ENCODE results near the gene PCARE. TPM values are rescaled to one million over a fixed set of nuclear protein-coding genes. Genes with fewer than 3 reads are reported as not detected.

The PCARE gene
- total RNA-seq, 2 donors from 2014 or later, result not detected

GRCh38 chr2:29084554-29084953, 10.2 kb upstream of the PCARE start:
- H3K36me3 ChIP-seq, result no peaks in the 10 kb centered on the region
- H3K9ac ChIP-seq (ENCODE audit: low read depth in 2 of 2, low read length in 2 of 2), result no peak overlapping the region
- no peak for TF ChIP-seq CTCF (IDR thresholded peaks at IDR 0.05)
- H3K27me3 ChIP-seq, result no peaks in the 10 kb centered on the region
- no peak overlapping the region for H3K4me3 ChIP-seq
- no peak overlapping the region for H3K27ac ChIP-seq
- no peaks in the 10 kb centered on the region for H3K9me3 ChIP-seq
- H3K4me1 ChIP-seq, result no peaks in the 10 kb centered on the region
- no peak for DNase-seq
- intact Hi-C loops (cut with DNase I), result no loop called here

GRCh38 chr2:29082804-29083495, 8.6 kb upstream of the PCARE start:
- H3K36me3 ChIP-seq, result no peaks in the 10 kb centered on the region
- no peak overlapping the region for H3K27ac ChIP-seq
- H3K9me3 ChIP-seq, result no peaks in the 10 kb centered on the region
- intact Hi-C loops (cut with DNase I), result no loop called here
- no peak for TF ChIP-seq CTCF (IDR thresholded peaks at IDR 0.05)
- H3K27me3 ChIP-seq, result no peaks in the 10 kb centered on the region
- H3K4me3 ChIP-seq, result no peak overlapping the region
- no peak for DNase-seq
- H3K9ac ChIP-seq (ENCODE audit: low read depth in 2 of 2, low read length in 2 of 2), result no peak overlapping the region
- H3K4me1 ChIP-seq, result no peaks in the 10 kb centered on the region

- no peaks in the 10 kb centered on the region for H3K9me3 ChIP-seq
- H3K4me1 ChIP-seq, result no peaks in the 10 kb centered on the region
- H3K27ac ChIP-seq, result no peak overlapping the region
- no peak for TF ChIP-seq CTCF (IDR thresholded peaks at IDR 0.05)
- no peak overlapping the region for H3K9ac ChIP-seq (ENCODE audit: low read depth in 2 of 2, low read length in 2 of 2)
- H3K4me3 ChIP-seq, result no peak overlapping the region
- no peaks in the 10 kb centered on the region for H3K27me3 ChIP-seq
- no peaks in the 10 kb centered on the region for H3K36me3 ChIP-seq
- DNase-seq, result no peak
- intact Hi-C loops (cut with DNase I), result no loop called here
These were observed 6.8 kb upstream of the PCARE start for GRCh38 chr2:29080886-29081743.

- no peaks in the 10 kb centered on the region for H3K27me3 ChIP-seq
- no peak overlapping the region for H3K9ac ChIP-seq (ENCODE audit: low read depth in 2 of 2, low read length in 2 of 2)
- no peak overlapping the region for H3K4me3 ChIP-seq
- no peaks in the 10 kb centered on the region for H3K9me3 ChIP-seq
- intact Hi-C loops (cut with DNase I), result no loop called here
- H3K36me3 ChIP-seq, result no peaks in the 10 kb centered on the region
- no peak for TF ChIP-seq CTCF (IDR thresholded peaks at IDR 0.05)
- no peaks in the 10 kb centered on the region for H3K4me1 ChIP-seq
- no peak for DNase-seq
- no peak overlapping the region for H3K27ac ChIP-seq
These were observed 5.6 kb upstream of the PCARE start for GRCh38 chr2:29079887-29080286.

- no peak overlapping the region for H3K27ac ChIP-seq
- no peaks in the 10 kb centered on the region for H3K27me3 ChIP-seq
- intact Hi-C loops (cut with DNase I), result no loop called here
- TF ChIP-seq CTCF (IDR thresholded peaks at IDR 0.05), result no peak
- no peak for DNase-seq
- H3K36me3 ChIP-seq, result no peaks in the 10 kb centered on the region
- no peaks in the 10 kb centered on the region for H3K9me3 ChIP-seq
- H3K9ac ChIP-seq (ENCODE audit: low read depth in 2 of 2, low read length in 2 of 2), result no peak overlapping the region
- no peaks in the 10 kb centered on the region for H3K4me1 ChIP-seq
- no peak overlapping the region for H3K4me3 ChIP-seq
These were observed 1.8 kb upstream of the PCARE start for GRCh38 chr2:29075894-29076705.
